Hepatocyte (in vitro differentiated cells): ENCODE results near the gene ARHGAP28. TPM values are rescaled to one million over a fixed set of nuclear protein-coding genes. Genes with fewer than 3 reads are reported as not detected.
A peak's percentile ranks its signal among the peaks of the same experiment; 100 is the strongest.

Source experiments
- DNase-seq: peaks from one replicate; pipeline ENCODE4 v3.0.0-alpha.2; 2016; ENCODE audit warnings: low spot score
- H2AFZ ChIP-seq: fragments of 200-600 bp; sonication (generic); 2 replicates; pipeline ENCODE4 v1.6.0; 2016; ENCODE audit warnings: antibody characterized with exemption, mild to moderate bottlenecking
- H3K27ac ChIP-seq: fragments of 200-600 bp; sonication (generic); 2 replicates; pipeline ENCODE4 v1.5.1; 2016; ENCODE audit warnings: mild to moderate bottlenecking
- H3K27me3 ChIP-seq: fragments of 200-600 bp; sonication (generic); 2 replicates; pipeline ENCODE4 v1.6.1; 2016
- H3K36me3 ChIP-seq: fragments of 200-600 bp; sonication (generic); replicated peaks from 2 replicates; pipeline ENCODE4 v1.5.1; 2016; ENCODE audit warnings: low read depth; ENCODE audit not compliant: insufficient read depth
- H3K4me1 ChIP-seq: fragments of 200-600 bp; sonication (generic); 2 replicates; pipeline ENCODE4 v1.5.1; 2016; ENCODE audit warnings: mild to moderate bottlenecking, moderate library complexity; ENCODE audit not compliant: insufficient read depth
- H3K4me2 ChIP-seq: fragments of 200-600 bp; sonication (generic); 2 replicates; pipeline ENCODE4 v1.6.0; 2016
- H3K4me3 ChIP-seq: fragments of 200-600 bp; sonication (generic); 2 replicates; pipeline ENCODE4 v1.5.1; 2016; ENCODE audit warnings: mild to moderate bottlenecking
- H3K79me2 ChIP-seq: fragments of 200-600 bp; sonication (generic); 2 replicates; pipeline ENCODE4 v1.6.0; 2017; ENCODE audit warnings: mild to moderate bottlenecking
- H3K9me2 ChIP-seq: fragments of 200-600 bp; sonication (generic); replicated peaks from 2 replicates; pipeline ENCODE4 v1.6.0; 2017; ENCODE audit warnings: mild to moderate bottlenecking; ENCODE audit not compliant: insufficient read depth
- H3K9me3 ChIP-seq: fragments of 200-600 bp; sonication (generic); 2 replicates; pipeline ENCODE4 v1.5.1; 2016; ENCODE audit warnings: low read depth, mild to moderate bottlenecking
- H4K20me1 ChIP-seq: fragments of 200-600 bp; sonication (generic); 2 replicates; pipeline ENCODE4 v1.6.0; 2016; ENCODE audit warnings: mild to moderate bottlenecking; ENCODE audit not compliant: insufficient read depth, poor library complexity, severe bottlenecking
- EZH2 ChIP-seq: fragments of 200-600 bp; sonication (generic); IDR thresholded peaks from 2 replicates; pipeline ENCODE4 v1.6.1; 2016; ENCODE audit warnings: antibody characterized with exemption, mild to moderate bottlenecking, borderline replicate concordance
- EZH2phosphoT487 ChIP-seq: fragments of 200-600 bp; sonication (generic); IDR thresholded peaks from one replicate; pipeline ENCODE4 v1.6.1; 2018; ENCODE audit warnings: antibody characterized with exemption, mild to moderate bottlenecking, low read depth, moderate library complexity; ENCODE audit not compliant: unreplicated experiment, severe bottlenecking
- WGBS: methylation state at CpG from one replicate; pipeline ENCODE4 v1.1.6; 2016; ENCODE audit warnings: low lambda C conversion rate; ENCODE audit errors: missing lambda C conversion rate; 5-methylcytosine and 5-hydroxymethylcytosine counted together
- polyA plus RNA-seq: library from polyadenylated mRNA; unstranded; fragments of >200 nt; fragmentation: Nextera tagmentation; extraction: Ambion mirVana; gene quantifications from 2 replicates; pipeline ENCODE4 v1.2.1, GENCODE V29; 2016
- total RNA-seq: library from RNA; depleted of rRNA; stranded (reverse); fragments of >200 nt; gene quantifications from 2 replicates; pipeline ENCODE4 v1.2.3, GENCODE V29; 2014
- TF ChIP-seq, protein P1 (sequence below): fragments of 200-600 bp; sonication (generic); IDR thresholded peaks from 2 replicates; pipeline ENCODE4 v1.5.1; 2016; ENCODE audit warnings: antibody characterized with exemption, mild to moderate bottlenecking; ENCODE audit not compliant: poor library complexity

Gene ARHGAP28
- total and polyA plus RNA-seq, 2 experiments from 2014 or later, result 23.5 to 60.7 TPM

DNA sequence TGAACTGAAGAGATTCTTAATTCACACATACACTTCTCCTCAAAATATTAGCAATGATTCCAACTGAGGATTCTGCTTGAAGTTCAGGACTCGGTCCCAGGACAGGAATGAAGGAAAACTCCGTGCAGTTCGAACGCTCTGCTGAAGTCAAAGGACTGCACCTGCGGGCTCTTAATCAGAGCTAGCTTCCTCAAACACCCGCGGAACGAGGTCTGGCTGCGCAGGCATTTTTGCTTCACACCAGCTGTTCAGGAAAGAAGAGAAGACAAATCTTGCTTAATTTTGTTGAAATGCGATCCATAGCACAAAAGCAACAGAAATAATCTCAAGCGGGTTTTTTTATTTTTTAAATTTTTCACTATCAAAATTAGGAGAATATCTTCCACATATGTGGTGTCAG, 212.5 kb downstream of the ARHGAP28 start:
- Histone ChIP-seq H3K4me1 (peaks cover 4% of the 10 kb centered on the region), H3K36me3 (no peaks in the 10 kb centered on the region), H3K27ac (peak overlapping the region; percentile 12), H3K9me2 (no peaks in the 10 kb centered on the region), H2AFZ (no peak overlapping the region), H3K79me2 (no peaks in the 10 kb centered on the region), H3K27me3 (no peaks in the 10 kb centered on the region), H3K4me3 (no peak overlapping the region), H3K9me3 (no peaks in the 10 kb centered on the region), H3K4me2 (no peak overlapping the region), H4K20me1 (no peaks in the 10 kb centered on the region)
- DNase-seq, result no peak
- no peak for TF ChIP-seq EZH2
- TF ChIP-seq, protein P1, sequence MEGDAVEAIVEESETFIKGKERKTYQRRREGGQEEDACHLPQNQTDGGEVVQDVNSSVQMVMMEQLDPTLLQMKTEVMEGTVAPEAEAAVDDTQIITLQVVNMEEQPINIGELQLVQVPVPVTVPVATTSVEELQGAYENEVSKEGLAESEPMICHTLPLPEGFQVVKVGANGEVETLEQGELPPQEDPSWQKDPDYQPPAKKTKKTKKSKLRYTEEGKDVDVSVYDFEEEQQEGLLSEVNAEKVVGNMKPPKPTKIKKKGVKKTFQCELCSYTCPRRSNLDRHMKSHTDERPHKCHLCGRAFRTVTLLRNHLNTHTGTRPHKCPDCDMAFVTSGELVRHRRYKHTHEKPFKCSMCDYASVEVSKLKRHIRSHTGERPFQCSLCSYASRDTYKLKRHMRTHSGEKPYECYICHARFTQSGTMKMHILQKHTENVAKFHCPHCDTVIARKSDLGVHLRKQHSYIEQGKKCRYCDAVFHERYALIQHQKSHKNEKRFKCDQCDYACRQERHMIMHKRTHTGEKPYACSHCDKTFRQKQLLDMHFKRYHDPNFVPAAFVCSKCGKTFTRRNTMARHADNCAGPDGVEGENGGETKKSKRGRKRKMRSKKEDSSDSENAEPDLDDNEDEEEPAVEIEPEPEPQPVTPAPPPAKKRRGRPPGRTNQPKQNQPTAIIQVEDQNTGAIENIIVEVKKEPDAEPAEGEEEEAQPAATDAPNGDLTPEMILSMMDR, result no peak
- no peak for TF ChIP-seq EZH2phosphoT487
- 78% methylated on average over 11 of the region's 11 CpGs for WGBS

DNA sequence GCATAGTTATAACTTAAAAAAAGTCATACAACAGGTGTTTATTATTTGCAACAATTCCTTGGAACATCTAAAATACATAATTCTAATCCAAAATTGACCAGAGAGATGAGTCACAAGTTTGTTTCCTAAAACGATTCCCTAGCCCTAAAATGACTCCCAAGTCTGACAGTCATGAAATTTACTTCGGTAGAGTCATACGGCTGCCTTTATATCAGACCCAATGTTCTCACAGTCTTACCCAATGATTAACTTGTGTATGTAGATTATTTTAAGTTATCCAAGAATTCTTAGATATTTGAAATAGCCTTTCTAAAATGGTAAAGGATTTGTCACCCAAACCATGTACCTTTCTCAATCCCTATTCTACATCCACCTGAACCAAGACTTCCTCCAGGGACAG, 213.2 kb downstream of the ARHGAP28 start:
- H3K79me2 ChIP-seq, result no peaks in the 10 kb centered on the region
- H3K27me3 ChIP-seq, result no peaks in the 10 kb centered on the region
- no peak for DNase-seq
- H3K9me3 ChIP-seq, result no peaks in the 10 kb centered on the region
- H2AFZ ChIP-seq, result no peak overlapping the region
- no peak overlapping the region for H3K4me2 ChIP-seq
- no peak overlapping the region for H3K4me3 ChIP-seq
- H3K9me2 ChIP-seq, result no peaks in the 10 kb centered on the region
- TF ChIP-seq EZH2, result no peak
- no peak for TF ChIP-seq EZH2phosphoT487
- TF ChIP-seq, protein P1, result no peak
- WGBS, result 92% methylated on average over 3 of the region's 3 CpGs
- H3K4me1 ChIP-seq, result peaks cover 6% of the 10 kb centered on the region
- H3K36me3 ChIP-seq, result no peaks in the 10 kb centered on the region
- H4K20me1 ChIP-seq, result no peaks in the 10 kb centered on the region
- no peak overlapping the region for H3K27ac ChIP-seq

DNA sequence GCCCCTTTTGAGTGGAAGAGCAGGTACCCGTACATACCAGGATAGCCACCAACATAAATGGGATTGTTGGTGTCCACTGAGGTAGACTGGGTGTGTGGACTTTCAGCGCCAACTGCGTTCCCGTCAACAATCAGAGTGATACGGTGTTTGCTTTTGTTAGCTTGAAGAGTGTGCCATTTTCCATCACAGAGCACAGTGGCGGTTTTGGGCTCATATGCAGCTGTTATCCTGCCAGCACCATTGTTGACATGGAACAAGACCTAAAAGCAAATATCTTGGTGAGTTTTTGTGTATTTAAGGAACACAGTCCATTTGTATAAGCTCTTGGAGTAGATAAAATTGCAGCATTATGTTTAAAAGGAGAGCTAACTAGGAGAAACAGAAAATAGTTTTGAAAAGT, 213.6 kb downstream of the ARHGAP28 start:
- Histone ChIP-seq H3K27ac (no peak overlapping the region), H3K36me3 (no peaks in the 10 kb centered on the region), H3K27me3 (no peaks in the 10 kb centered on the region), H2AFZ (no peak overlapping the region), H3K4me1 (peaks cover 8% of the 10 kb centered on the region), H3K9me3 (no peaks in the 10 kb centered on the region), H3K9me2 (no peaks in the 10 kb centered on the region), H3K79me2 (no peaks in the 10 kb centered on the region), H3K4me2 (no peak overlapping the region), H4K20me1 (no peaks in the 10 kb centered on the region), H3K4me3 (no peak overlapping the region)
- no peak for DNase-seq
- TF ChIP-seq EZH2, result no peak
- TF ChIP-seq, protein P1, result no peak
- no peak for TF ChIP-seq EZH2phosphoT487
- WGBS, result 76% methylated on average over 6 of the region's 6 CpGs
